ENCODE data around the gene RRH.

RRH gene

DNA sequence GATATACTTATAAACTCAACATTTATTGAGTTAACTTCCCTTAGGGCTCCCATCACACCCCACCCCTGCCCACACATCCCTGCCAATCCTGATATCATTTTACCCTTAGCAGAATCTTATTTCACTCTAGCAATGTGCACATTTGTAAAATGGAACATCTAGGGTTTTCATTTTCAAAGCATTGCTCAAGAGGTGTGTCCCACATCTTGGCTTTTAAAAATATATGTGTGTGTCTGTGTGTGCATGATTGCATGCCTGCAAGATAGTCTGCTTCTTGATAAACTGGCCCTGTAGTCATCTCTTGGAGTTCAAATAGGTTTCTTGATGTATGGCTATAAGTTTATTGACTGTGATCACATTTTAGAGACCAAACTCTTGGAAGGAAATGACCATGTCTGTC is 58.5 kb downstream of the RRH start:
- H3K4me3 ChIP-seq (ENCODE audit: low read length in 2 of 2): no peak overlapping the region
- H2BK120ac ChIP-seq (ENCODE audit: low read depth, low read length): no peak overlapping the region
- H3K9me3 ChIP-seq (replicated peaks in 1 of 2; ENCODE audit: control insufficient read depth in 2 of 2, insufficient read depth in 1 of 2, low read depth in 1 of 2, low read length in 2 of 2): no peaks in the 10 kb centered on the region
- H2BK12ac ChIP-seq (ENCODE audit: low read length): no peak overlapping the region
- no peak overlapping the region for H3K4me2 ChIP-seq (ENCODE audit: insufficient read depth, low read length, poor library complexity, severe bottlenecking)
- H3K36me3 ChIP-seq (replicated peaks in 1 of 2; ENCODE audit: control insufficient read depth in 2 of 2, insufficient read depth in 2 of 2, low read length in 2 of 2): no peaks in the 10 kb centered on the region
- no peak overlapping the region for H3K23ac ChIP-seq (ENCODE audit: low read depth, low read length, poor library complexity)
- H3K27ac ChIP-seq (replicated peaks; ENCODE audit: low read length): no peak overlapping the region
- no peaks in the 10 kb centered on the region for H3K79me1 ChIP-seq (ENCODE audit: low read depth, low read length)
- no peak overlapping the region for H2AFZ ChIP-seq (ENCODE audit: low read length)
- H2BK5ac ChIP-seq (ENCODE audit: low read length): no peak overlapping the region
- no peak overlapping the region for H4K8ac ChIP-seq (ENCODE audit: low read depth, low read length)
- no peak overlapping the region for H4K91ac ChIP-seq (ENCODE audit: low read depth, low read length, poor library complexity)
- H3K18ac ChIP-seq (ENCODE audit: low read length): no peak overlapping the region
- H2AK5ac ChIP-seq (ENCODE audit: low read depth, low read length): no peak overlapping the region
- no peak overlapping the region for H3K14ac ChIP-seq (ENCODE audit: low read length)
- no peak for DNase-seq (ENCODE audit: low spot score)
- H3K4ac ChIP-seq (ENCODE audit: low read length): no peak overlapping the region
- H3K27me3 ChIP-seq (ENCODE audit: control insufficient read depth in 3 of 3, insufficient read depth in 3 of 3, low read depth in 1 of 3, low read length in 3 of 3): no peaks in the 10 kb centered on the region
- no peak overlapping the region for H3K9ac ChIP-seq (ENCODE audit: low read depth, low read length, poor library complexity)
- H2BK15ac ChIP-seq (ENCODE audit: low read length): no peak overlapping the region
- no peaks in the 10 kb centered on the region for H3K4me1 ChIP-seq (ENCODE audit: control insufficient read depth in 2 of 2, insufficient read depth in 1 of 2, low read depth in 1 of 2, low read length in 2 of 2)

DNA sequence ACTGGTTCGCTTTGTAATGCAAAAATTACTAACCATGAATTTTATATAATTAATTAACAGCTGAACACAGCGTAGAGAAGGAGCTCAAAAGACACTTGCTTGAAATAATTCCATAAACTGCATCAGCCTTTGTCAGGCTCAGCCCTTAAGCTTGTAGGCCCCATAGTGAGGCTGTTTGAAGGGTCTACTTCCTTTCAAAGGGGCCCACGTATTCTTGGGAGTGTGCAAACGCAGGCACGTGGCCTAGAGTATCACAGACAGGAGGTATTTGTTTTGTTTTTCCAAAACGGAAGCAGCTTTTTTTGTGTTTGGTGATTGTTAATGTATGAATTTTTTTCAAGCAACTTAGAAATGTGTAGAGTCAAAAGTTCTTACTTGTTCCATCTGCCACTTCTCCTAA is 59.3 kb downstream of the RRH start:
- no peak overlapping the region for H3K18ac ChIP-seq (ENCODE audit: low read length)
- no peak overlapping the region for H3K4ac ChIP-seq (ENCODE audit: low read length)
- no peak overlapping the region for H2BK5ac ChIP-seq (ENCODE audit: low read length)
- H3K4me1 ChIP-seq (ENCODE audit: control insufficient read depth in 2 of 2, insufficient read depth in 1 of 2, low read depth in 1 of 2, low read length in 2 of 2): no peaks in the 10 kb centered on the region
- no peak overlapping the region for H2BK15ac ChIP-seq (ENCODE audit: low read length)
- no CpG with 5 or more reads among the region's 6 CpGs for WGBS, 2 donors (ENCODE audit: extremely low coverage in 2 of 2, insufficient read length in 2 of 2, insufficient replicate concordance in 1 of 2)
- no peak overlapping the region for H3K9ac ChIP-seq (ENCODE audit: low read depth, low read length, poor library complexity)
- no peak overlapping the region for H2BK120ac ChIP-seq (ENCODE audit: low read depth, low read length)
- no peak overlapping the region for H3K4me3 ChIP-seq (ENCODE audit: low read length in 2 of 2)
- H2AK5ac ChIP-seq (ENCODE audit: low read depth, low read length): no peak overlapping the region
- H3K23ac ChIP-seq (ENCODE audit: low read depth, low read length, poor library complexity): no peak overlapping the region
- H3K36me3 ChIP-seq (replicated peaks in 1 of 2; ENCODE audit: control insufficient read depth in 2 of 2, insufficient read depth in 2 of 2, low read length in 2 of 2): no peaks in the 10 kb centered on the region
- no peak overlapping the region for H3K4me2 ChIP-seq (ENCODE audit: insufficient read depth, low read length, poor library complexity, severe bottlenecking)
- H3K9me3 ChIP-seq (replicated peaks in 1 of 2; ENCODE audit: control insufficient read depth in 2 of 2, insufficient read depth in 1 of 2, low read depth in 1 of 2, low read length in 2 of 2): no peaks in the 10 kb centered on the region
- H3K27ac ChIP-seq (replicated peaks; ENCODE audit: low read length): no peak overlapping the region
- no peak overlapping the region for H4K91ac ChIP-seq (ENCODE audit: low read depth, low read length, poor library complexity)
- no peak overlapping the region for H3K14ac ChIP-seq (ENCODE audit: low read length)
- no peaks in the 10 kb centered on the region for H3K79me1 ChIP-seq (ENCODE audit: low read depth, low read length)
- no peak overlapping the region for H2BK12ac ChIP-seq (ENCODE audit: low read length)
- no peak for DNase-seq (ENCODE audit: low spot score)
- no peaks in the 10 kb centered on the region for H3K27me3 ChIP-seq (ENCODE audit: control insufficient read depth in 3 of 3, insufficient read depth in 3 of 3, low read depth in 1 of 3, low read length in 3 of 3)
- H4K8ac ChIP-seq (ENCODE audit: low read depth, low read length): no peak overlapping the region
- peak overlapping the region; percentile 83 for H2AFZ ChIP-seq (ENCODE audit: low read length)

DNA sequence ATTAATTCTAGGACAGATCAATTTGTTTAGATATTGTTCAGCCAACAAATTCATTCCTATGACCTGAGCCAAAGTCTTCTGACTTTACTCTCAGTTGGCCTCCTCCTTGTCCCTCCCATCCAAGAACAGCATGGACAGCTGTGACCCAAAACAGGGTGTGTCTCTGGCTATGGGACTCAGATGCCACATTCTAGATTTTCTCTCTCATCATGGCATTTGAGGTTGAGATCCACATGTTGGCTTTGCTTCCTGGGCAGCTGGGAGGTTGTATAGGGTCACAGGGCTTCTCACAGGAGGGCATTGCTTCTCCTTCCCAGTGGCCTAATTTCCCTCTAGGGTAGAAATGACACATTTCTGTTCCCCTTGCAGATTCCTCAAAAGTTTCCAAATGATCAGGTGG is 62.3 kb downstream of the RRH start:
- DNase-seq (ENCODE audit: low spot score): no peak
- H2AK5ac ChIP-seq (ENCODE audit: low read depth, low read length): no peak overlapping the region
- no peak overlapping the region for H2BK12ac ChIP-seq (ENCODE audit: low read length)
- H3K4me3 ChIP-seq (ENCODE audit: low read length in 2 of 2): no peak overlapping the region
- H3K36me3 ChIP-seq (replicated peaks in 1 of 2; ENCODE audit: control insufficient read depth in 2 of 2, insufficient read depth in 2 of 2, low read length in 2 of 2): no peaks in the 10 kb centered on the region
- H3K4me2 ChIP-seq (ENCODE audit: insufficient read depth, low read length, poor library complexity, severe bottlenecking): no peak overlapping the region
- H3K18ac ChIP-seq (ENCODE audit: low read length): no peak overlapping the region
- no peak overlapping the region for H2BK15ac ChIP-seq (ENCODE audit: low read length)
- H4K8ac ChIP-seq (ENCODE audit: low read depth, low read length): no peak overlapping the region
- no peak overlapping the region for H3K4ac ChIP-seq (ENCODE audit: low read length)
- no peak overlapping the region for H3K9ac ChIP-seq (ENCODE audit: low read depth, low read length, poor library complexity)
- no peak overlapping the region for H2BK120ac ChIP-seq (ENCODE audit: low read depth, low read length)
- no peaks in the 10 kb centered on the region for H3K79me1 ChIP-seq (ENCODE audit: low read depth, low read length)
- H4K91ac ChIP-seq (ENCODE audit: low read depth, low read length, poor library complexity): no peak overlapping the region
- no peaks in the 10 kb centered on the region for H3K9me3 ChIP-seq (replicated peaks in 1 of 2; ENCODE audit: control insufficient read depth in 2 of 2, insufficient read depth in 1 of 2, low read depth in 1 of 2, low read length in 2 of 2)
- H3K27me3 ChIP-seq (ENCODE audit: control insufficient read depth in 3 of 3, insufficient read depth in 3 of 3, low read depth in 1 of 3, low read length in 3 of 3): no peaks in the 10 kb centered on the region
- H3K27ac ChIP-seq (replicated peaks; ENCODE audit: low read length): no peak overlapping the region
- H2BK5ac ChIP-seq (ENCODE audit: low read length): no peak overlapping the region
- H3K4me1 ChIP-seq (ENCODE audit: control insufficient read depth in 2 of 2, insufficient read depth in 1 of 2, low read depth in 1 of 2, low read length in 2 of 2): no peaks in the 10 kb centered on the region
- no peak overlapping the region for H3K23ac ChIP-seq (ENCODE audit: low read depth, low read length, poor library complexity)
- no peak overlapping the region for H3K14ac ChIP-seq (ENCODE audit: low read length)
- H2AFZ ChIP-seq (ENCODE audit: low read length): no peak overlapping the region

Measured in neuronal stem cell (in vitro differentiated cells).